Activated B cell treated with CpG ODN at 0.5 μM for 24 hours (primary cell): ENCODE results near the gene FNTB. TPM values are rescaled to one million over a fixed set of nuclear protein-coding genes. Genes with fewer than 3 reads are reported as not detected.

ENCODE experiments used
- ATAC-seq: fragments of 200-7000 bp; cut with Tn5 transposase; one replicate; pipeline ENCODE4 v1.10.0; 2021; ENCODE audit warnings: low read depth, mild to moderate bottlenecking, moderate library complexity
- CTCF ChIA-PET: fragments of 350-600 bp; sonication (Branson Sonifier 250); formaldehyde crosslinking; loops from one replicate; lab custom pipeline; 2021; ENCODE audit warnings: antibody characterized with exemption; lab: Charles Lee
- POLR2A ChIA-PET: fragments of 350-600 bp; sonication (Branson Sonifier 250); formaldehyde crosslinking; loops from one replicate; lab custom pipeline; 2021; ENCODE audit warnings: antibody characterized with exemption; lab: Charles Lee
- DNase-seq: peaks from one replicate; pipeline ENCODE4 v3.0.0; 2022
- H3K27ac Mint-ChIP-seq: one replicate; pipeline ENCODE4 v1.8.0; 2020; ENCODE audit warnings: mixed read lengths
- H3K27me3 Mint-ChIP-seq: one replicate; pipeline ENCODE4 v1.8.0; 2021; ENCODE audit warnings: mixed read lengths
- H3K36me3 Mint-ChIP-seq: one replicate; pipeline ENCODE4 v1.8.0; 2021; ENCODE audit warnings: low read depth, mixed read lengths
- H3K4me1 Mint-ChIP-seq: one replicate; pipeline ENCODE4 v1.8.0; 2021; ENCODE audit warnings: mixed read lengths
- H3K4me3 Mint-ChIP-seq: one replicate; pipeline ENCODE4 v1.8.0; 2020; ENCODE audit warnings: mild to moderate bottlenecking, mixed read lengths
- H3K9me3 Mint-ChIP-seq: one replicate; pipeline ENCODE4 v1.8.0; 2020; ENCODE audit warnings: mixed read lengths
- intact Hi-C: fragments of 100-400 bp; cut with micrococcal nuclease; formaldehyde crosslinking; loops from one replicate; pipeline ENCODE4 v1.15.1; 2024
- total RNA-seq: library from RNA; stranded (reverse); gene quantifications from 2 replicates; pipeline ENCODE4 v1.2.3, GENCODE V29; 2022
- TF ChIP-seq, protein P1 (sequence below): fragments of 200-600 bp; IDR thresholded peaks from one replicate; pipeline ENCODE4 v1.8.0; 2022; ENCODE audit warnings: antibody characterized with exemption, mild to moderate bottlenecking

The FNTB gene
- total RNA-seq, 1 donor from 2014 or later: 10.5 TPM

GRCh38 chr14:64997108-64997794 lies 10.6 kb downstream of the FNTB start:
- ChIA-PET CTCF (no interaction called here), POLR2A (interaction anchor here (0.6 kb wide), 1 partner anchor 22 kb away, joined by 7 read pairs; no protein-coding TSS in a partner anchor)
- Mint-ChIP-seq H3K4me3 (peak overlapping the region; percentile 36), H3K27ac (no peak overlapping the region), H3K9me3 (no peaks in the 10 kb centered on the region), H3K36me3 (peaks cover 1% of the 10 kb centered on the region), H3K4me1 (peaks cover 3% of the 10 kb centered on the region), H3K27me3 (no peaks in the 10 kb centered on the region)
- intact Hi-C loops: no loop called here
- no peak for ATAC-seq
- no peak for DNase-seq
- TF ChIP-seq, protein P1, sequence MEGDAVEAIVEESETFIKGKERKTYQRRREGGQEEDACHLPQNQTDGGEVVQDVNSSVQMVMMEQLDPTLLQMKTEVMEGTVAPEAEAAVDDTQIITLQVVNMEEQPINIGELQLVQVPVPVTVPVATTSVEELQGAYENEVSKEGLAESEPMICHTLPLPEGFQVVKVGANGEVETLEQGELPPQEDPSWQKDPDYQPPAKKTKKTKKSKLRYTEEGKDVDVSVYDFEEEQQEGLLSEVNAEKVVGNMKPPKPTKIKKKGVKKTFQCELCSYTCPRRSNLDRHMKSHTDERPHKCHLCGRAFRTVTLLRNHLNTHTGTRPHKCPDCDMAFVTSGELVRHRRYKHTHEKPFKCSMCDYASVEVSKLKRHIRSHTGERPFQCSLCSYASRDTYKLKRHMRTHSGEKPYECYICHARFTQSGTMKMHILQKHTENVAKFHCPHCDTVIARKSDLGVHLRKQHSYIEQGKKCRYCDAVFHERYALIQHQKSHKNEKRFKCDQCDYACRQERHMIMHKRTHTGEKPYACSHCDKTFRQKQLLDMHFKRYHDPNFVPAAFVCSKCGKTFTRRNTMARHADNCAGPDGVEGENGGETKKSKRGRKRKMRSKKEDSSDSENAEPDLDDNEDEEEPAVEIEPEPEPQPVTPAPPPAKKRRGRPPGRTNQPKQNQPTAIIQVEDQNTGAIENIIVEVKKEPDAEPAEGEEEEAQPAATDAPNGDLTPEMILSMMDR: no peak

DNA sequence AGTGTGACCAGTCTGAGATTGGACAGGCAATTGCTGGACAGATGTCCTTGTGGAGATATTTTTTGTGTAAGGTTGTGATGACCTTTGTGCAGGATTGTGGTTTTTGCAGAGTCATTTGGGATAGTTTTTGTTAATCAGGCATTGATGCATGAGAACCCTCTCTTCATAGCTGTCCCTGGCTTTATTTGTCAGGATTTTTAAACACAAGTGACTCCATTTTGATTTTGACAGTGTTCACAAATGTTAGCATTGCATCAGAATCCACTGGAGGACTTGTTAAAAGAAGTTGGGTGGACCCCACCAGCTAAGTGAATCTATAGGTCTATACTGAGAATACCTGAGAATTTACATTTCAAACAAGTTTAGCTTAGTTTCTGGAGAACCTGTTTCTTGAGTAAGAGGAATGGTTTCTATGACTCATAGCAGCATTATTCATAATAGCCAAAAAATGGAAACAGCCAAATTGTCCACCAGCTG lies 11.8 kb downstream of the FNTB start:
- Mint-ChIP-seq H3K9me3 (no peaks in the 10 kb centered on the region), H3K27me3 (no peaks in the 10 kb centered on the region), H3K36me3 (no peaks in the 10 kb centered on the region), H3K4me1 (peaks cover under 1% of the 10 kb centered on the region), H3K27ac (no peak overlapping the region), H3K4me3 (no peak overlapping the region)
- TF ChIP-seq, protein P1: no peak
- DNase-seq: no peak
- intact Hi-C loops: no loop called here
- CTCF ChIA-PET: interaction anchor here (1.0 kb wide), 1 partner anchor 13 kb away, joined by 4 read pairs; no protein-coding TSS in a partner anchor
- POLR2A ChIA-PET: no interaction called here
- no peak for ATAC-seq

- intact Hi-C loops: no loop called here
- Mint-ChIP-seq H3K36me3 (peaks cover 8% of the 10 kb centered on the region), H3K4me1 (no peaks in the 10 kb centered on the region), H3K9me3 (no peaks in the 10 kb centered on the region), H3K27ac (no peak overlapping the region), H3K4me3 (no peak overlapping the region), H3K27me3 (no peaks in the 10 kb centered on the region)
- ChIA-PET CTCF (interaction anchor here (0.6 kb wide), 1 partner anchor 20 kb away, joined by 3 read pairs; no protein-coding TSS in a partner anchor), POLR2A (interaction anchor here (0.7 kb wide), 1 partner anchor 86 kb away, joined by 4 read pairs; no protein-coding TSS in a partner anchor)
- ATAC-seq: no peak
- TF ChIP-seq, protein P1: no peak
- DNase-seq: no peak
Observed at GRCh38 chr14:65000898-65001591, 14.3 kb downstream of the FNTB start.

DNA sequence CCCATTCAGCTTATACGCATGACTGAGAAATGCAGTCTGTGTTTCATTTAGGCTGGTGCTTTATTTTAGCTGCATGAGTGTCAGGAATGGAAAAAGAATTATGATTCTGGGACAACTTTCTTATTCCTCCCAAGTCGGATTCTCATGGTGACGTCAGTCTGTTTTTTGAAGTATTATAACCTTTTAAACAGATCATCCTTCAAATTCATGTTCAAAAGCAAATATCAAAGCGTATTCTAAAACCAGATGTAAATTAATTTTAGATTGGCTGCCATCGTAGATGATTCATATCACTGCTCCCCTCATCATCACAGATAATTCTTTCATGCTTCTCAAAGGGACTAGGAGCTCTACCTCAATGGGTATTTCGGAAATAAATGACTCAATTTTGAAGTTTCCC lies 15.0 kb downstream of the FNTB start:
- TF ChIP-seq, protein P1: no peak
- Mint-ChIP-seq H3K9me3 (no peaks in the 10 kb centered on the region), H3K27ac (no peak overlapping the region), H3K27me3 (no peaks in the 10 kb centered on the region), H3K4me3 (no peak overlapping the region), H3K4me1 (no peaks in the 10 kb centered on the region), H3K36me3 (peaks cover 10% of the 10 kb centered on the region)
- no peak for DNase-seq
- intact Hi-C loops: no loop called here
- ChIA-PET CTCF (no interaction called here), POLR2A (no interaction called here)
- ATAC-seq: no peak

DNA sequence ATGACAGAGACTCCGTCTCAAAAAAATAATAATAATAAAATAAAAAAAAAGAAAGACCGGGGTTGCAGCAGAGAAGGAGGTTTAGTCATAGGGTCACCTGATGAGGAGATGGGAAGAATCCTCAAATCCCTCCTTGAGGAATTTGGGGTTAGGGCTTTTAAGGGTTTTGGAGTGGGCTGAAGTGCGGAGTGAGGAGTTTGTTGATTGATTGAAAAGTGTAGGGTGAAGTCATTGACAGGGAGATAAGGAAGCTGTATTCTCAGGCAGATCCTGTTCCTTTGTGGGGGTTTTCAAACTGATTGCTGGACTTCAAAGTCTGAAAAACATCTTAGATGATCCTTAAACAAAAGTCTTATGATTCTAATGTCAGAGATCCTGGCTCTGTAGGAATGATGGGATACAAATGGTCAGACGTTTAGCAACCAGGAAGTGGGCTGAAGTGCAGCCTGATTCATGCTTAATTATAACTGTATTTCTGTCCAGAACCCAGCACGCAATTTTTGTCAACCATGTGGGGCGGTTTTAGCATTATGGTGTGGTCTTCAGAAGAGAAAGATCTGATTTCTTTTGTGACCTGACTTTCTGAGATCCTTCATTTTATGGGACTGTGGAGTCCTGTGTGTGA lies 16.0 kb downstream of the FNTB start:
- H3K4me3 Mint-ChIP-seq: no peak overlapping the region
- H3K9me3 Mint-ChIP-seq: no peaks in the 10 kb centered on the region
- no peak for ATAC-seq
- no peaks in the 10 kb centered on the region for H3K4me1 Mint-ChIP-seq
- TF ChIP-seq, protein P1: no peak
- H3K27me3 Mint-ChIP-seq: no peaks in the 10 kb centered on the region
- peaks cover 10% of the 10 kb centered on the region for H3K36me3 Mint-ChIP-seq
- ChIA-PET POLR2A (no interaction called here), CTCF (no interaction called here)
- intact Hi-C loops: no loop called here
- no peak for DNase-seq
- no peak overlapping the region for H3K27ac Mint-ChIP-seq
